GM12878 (cell line): ENCODE results near the gene CCL20. TPM values are rescaled to one million over a fixed set of nuclear protein-coding genes. Genes with fewer than 3 reads are reported as not detected.

Experiments used
- BCL11A ChIP-seq: IDR thresholded peaks from 2 replicates; pipeline ENCODE4 v1.6.1; 2011; ENCODE audit warnings: low read depth, low read length
- BCL3 ChIP-seq: IDR thresholded peaks from 2 replicates; pipeline ENCODE4 v1.6.1; 2011; ENCODE audit warnings: borderline replicate concordance, low read depth, mild to moderate bottlenecking, moderate library complexity, low read length; ENCODE audit not compliant: insufficient read depth, poor library complexity, severe bottlenecking
- CBX3 ChIP-seq: fragments of 200-600 bp; sonication (generic); IDR thresholded peaks from 2 replicates; pipeline ENCODE4 v1.6.1; 2016; ENCODE audit warnings: low read depth, borderline replicate concordance
- CHD4 ChIP-seq: fragments of 200-600 bp; sonication (generic); IDR thresholded peaks from 2 replicates; pipeline ENCODE4 v1.6.1; 2016; ENCODE audit warnings: mild to moderate bottlenecking
- CREM ChIP-seq: IDR thresholded peaks from 2 replicates; pipeline ENCODE4 v1.6.1; 2014; ENCODE audit warnings: antibody characterized with exemption, low read depth
- ETV6 ChIP-seq, 2 experiments: fragments of 450-650 bp in 1 of 2; IDR thresholded peaks in 1 of 2; conservative IDR thresholded peaks in 1 of 2; 2 replicates each; pipeline ENCODE4 v1.6.1; 2014; ENCODE audit warnings: antibody characterized with exemption in 1 of 2, borderline replicate concordance in 1 of 2, low read depth in 1 of 2, mild to moderate bottlenecking in 1 of 2, moderate library complexity in 1 of 2
- FOXM1 ChIP-seq: IDR thresholded peaks from 2 replicates; pipeline ENCODE4 v1.6.1; 2012; ENCODE audit warnings: low read depth, mild to moderate bottlenecking, inconsistent platforms, low read length, moderate library complexity
- HSF1 ChIP-seq: fragments of 150-350 bp; IDR thresholded peaks from 2 replicates; pipeline ENCODE4 v1.6.1; 2014; ENCODE audit warnings: mild to moderate bottlenecking, low read depth, low read length
- MEF2B ChIP-seq: fragments of 450-650 bp; IDR thresholded peaks from 2 replicates; pipeline ENCODE4 v1.6.1; 2018; ENCODE audit warnings: mild to moderate bottlenecking, moderate library complexity; ENCODE audit not compliant: partially characterized antibody, poor library complexity, severe bottlenecking
- MTA2 ChIP-seq: fragments of 450-650 bp; IDR thresholded peaks from 2 replicates; pipeline ENCODE4 v1.6.1; 2016; ENCODE audit warnings: low read depth, mild to moderate bottlenecking, moderate library complexity
- MYB ChIP-seq: fragments of 150-350 bp; IDR thresholded peaks from 2 replicates; pipeline ENCODE4 v1.6.1; 2014; ENCODE audit warnings: mild to moderate bottlenecking, low read depth, low read length, borderline replicate concordance
- NFYB ChIP-seq: IDR thresholded peaks from 2 replicates; pipeline ENCODE4 v1.6.1; 2011; ENCODE audit warnings: low read depth, mild to moderate bottlenecking, low read length, improper control_type of control experiment, moderate library complexity; ENCODE audit not compliant: insufficient read depth
- NRF1 ChIP-seq: conservative IDR thresholded peaks from 2 replicates; pipeline ENCODE4 v1.6.1; 2011; ENCODE audit warnings: mild to moderate bottlenecking, low read depth, low read length, improper control_type of control experiment
- POLR2AphosphoS5 ChIP-seq: IDR thresholded peaks from 2 replicates; pipeline ENCODE4 v1.6.1; 2011; ENCODE audit warnings: mild to moderate bottlenecking, low read length, inconsistent platforms
- RELB ChIP-seq: fragments of 450-650 bp; IDR thresholded peaks from 2 replicates; pipeline ENCODE4 v1.6.1; 2017; ENCODE audit warnings: low read depth, mild to moderate bottlenecking, moderate library complexity
- RFX5 ChIP-seq: IDR thresholded peaks from 2 replicates; pipeline ENCODE4 v1.6.1; 2011; ENCODE audit warnings: low read depth, low read length, improper control_type of control experiment
- SMAD1 ChIP-seq: fragments of 450-650 bp; IDR thresholded peaks from 2 replicates; pipeline ENCODE4 v1.6.1; 2018; ENCODE audit warnings: mild to moderate bottlenecking, low read depth; ENCODE audit not compliant: partially characterized antibody
- SMC3 ChIP-seq: IDR thresholded peaks from 2 replicates; pipeline ENCODE4 v1.6.1; 2011; ENCODE audit warnings: low read length, improper control_type of control experiment, borderline replicate concordance
- STAT3 ChIP-seq: IDR thresholded peaks from 2 replicates; pipeline ENCODE4 v1.6.1; 2011; ENCODE audit warnings: low read depth, low read length, improper control_type of control experiment
- TCF12 ChIP-seq: IDR thresholded peaks from 2 replicates; pipeline ENCODE4 v1.6.1; 2011; ENCODE audit warnings: low read depth, mild to moderate bottlenecking, low read length
- WRNIP1 ChIP-seq: IDR thresholded peaks from 2 replicates; pipeline ENCODE4 v1.6.1; 2011; ENCODE audit warnings: low read depth, low read length, improper control_type of control experiment, borderline replicate concordance
- ZBTB4 ChIP-seq: fragments of 450-650 bp; formaldehyde crosslinking; IDR thresholded peaks from 2 replicates; pipeline ENCODE4 v1.4.0; 2022; ENCODE audit warnings: mild to moderate bottlenecking, moderate library complexity
- ZNF274 ChIP-seq: IDR thresholded peaks from one replicate; pipeline ENCODE4 v1.8.0; 2011; ENCODE audit not compliant: insufficient read length, insufficient read depth
- ZNF622 ChIP-seq: fragments of 450-650 bp; IDR thresholded peaks from 2 replicates; pipeline ENCODE4 v1.6.1; 2017; ENCODE audit warnings: mild to moderate bottlenecking, inconsistent platforms
- polyA plus RNA-seq, 11 experiments: library from polyadenylated mRNA; depleted of rRNA in 4 of 11; unstranded in 6 of 11; stranded (reverse) in 5 of 11; fragments of >200 nt; fragmentation: Nextera tagmentation in 4 of 11; fragmentation: Illumina TruSeq in 1 of 11; extraction: Ambion mirVana in 4 of 11; extraction: Trizol in 1 of 11; gene quantifications; 1 replicate in 1 of 11; 2 replicates in 10 of 11; pipeline versions ENCODE4 v1.2.1 to v1.2.3, GENCODE V29; 2011 to 2016; ENCODE audit warnings: inconsistent platforms in 2 of 11, missing spikeins in 2 of 11, low read depth in 1 of 11
- total RNA-seq, 4 experiments: library from RNA; depleted of rRNA in 3 of 4; stranded (reverse); fragments of >200 nt in 3 of 4; fragmentation: Illumina TruSeq in 1 of 4; extraction: Trizol in 1 of 4; gene quantifications; 2 replicates each; pipeline versions ENCODE4 v1.2.1 to v1.2.3, GENCODE V29; 2013 to 2021

CCL20 gene
- total and polyA plus RNA-seq, 10 of the 15 experiments (the other 5 are each of a cell fraction or from before 2014, with no cell fraction given): 5.5 to 35.7 (median 15.6) TPM

DNA sequence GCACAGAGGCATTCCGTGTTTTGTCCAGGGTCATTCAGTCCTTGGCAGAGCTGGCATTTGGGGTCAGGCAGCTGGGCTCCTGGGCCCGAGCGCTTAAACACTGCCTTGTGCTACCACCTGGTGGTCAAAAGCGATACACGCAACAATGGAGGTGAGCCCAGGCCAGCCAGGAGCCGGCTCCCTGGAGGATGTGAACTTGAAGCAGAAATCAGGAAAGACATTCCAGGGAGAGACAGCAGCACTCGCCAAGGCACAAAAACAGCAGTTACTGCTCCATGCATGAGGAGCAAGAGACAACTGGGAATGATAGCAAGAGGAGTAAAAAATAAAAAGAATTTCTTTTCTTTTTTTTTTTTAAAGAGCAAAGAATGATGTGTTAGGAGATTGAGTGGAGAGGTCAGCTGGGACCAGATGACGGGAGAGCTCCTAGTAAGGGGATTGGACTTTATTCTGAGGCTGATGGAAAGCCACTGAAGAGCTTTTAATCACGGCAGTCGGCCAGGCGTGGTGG, 47.2 kb upstream of the CCL20 start (continued):
- TF ChIP-seq BCL11A (no peak), POLR2AphosphoS5 (no peak), CHD4 (no peak), WRNIP1 (no peak), BCL3 (no peak), ZBTB4 (CRISPR knock-in tag) (no peak), SMC3 (peak; percentile 86), ETV6 (conservative IDR thresholded peaks at IDR 0.05 in 1 of 2, IDR thresholded peaks at IDR 0.05 in 1 of 2; ENCODE audit: borderline replicate concordance in 1 of 2, low read depth in 1 of 2) (no peak), TCF12 (0 out of 2 replicates have a peak, but pooled peaks have one; percentile 57), MTA2 (no peak), MYB (no peak), CBX3 (no peak), NFYB (no peak), MEF2B (no peak), HSF1 (no peak), RELB (no peak), STAT3 (no peak), RFX5 (0 out of 2 replicates have a peak, but pooled peaks have one; percentile 42), NRF1 (no peak), SMAD1 (no peak), ZNF622 (no peak), ZNF274 (no peak), CREM (no peak), FOXM1 (no peak; the same call in 1 of the 2 replicates)
